MM.1S (cell line): ENCODE measurements around the gene DNMT3A.

Source experiments
- DNase-seq: peaks from one replicate; pipeline ENCODE4 v3.0.0-alpha.2; 2015
- H2AFZ ChIP-seq: fragments of 300-600 bp; sonication (generic); 2 replicates; pipeline ENCODE4 v1.6.0; 2016; ENCODE audit warnings: antibody characterized with exemption, low read length
- H3F3A ChIP-seq: fragments of 300-600 bp; sonication (generic); 2 replicates; pipeline ENCODE4 v1.6.1; 2016; ENCODE audit warnings: mild to moderate bottlenecking, antibody characterized with exemption, low read length, moderate library complexity, mixed read lengths; ENCODE audit not compliant: insufficient read depth
- H3K27ac ChIP-seq: fragments of 300-600 bp; sonication (generic); 2 replicates; pipeline ENCODE4 v1.5.1; 2016; ENCODE audit warnings: mild to moderate bottlenecking, low read length
- H3K27me3 ChIP-seq: fragments of 300-600 bp; sonication (generic); replicated peaks from 2 replicates; pipeline ENCODE4 v1.6.0; 2016; ENCODE audit warnings: low read length; ENCODE audit not compliant: insufficient read depth
- H3K36me3 ChIP-seq: fragments of 300-600 bp; sonication (generic); replicated peaks from 2 replicates; pipeline ENCODE4 v1.6.1; 2016; ENCODE audit warnings: mild to moderate bottlenecking, low read length, mixed read lengths; ENCODE audit not compliant: insufficient read depth
- H3K4me1 ChIP-seq: fragments of 300-600 bp; sonication (generic); 2 replicates; pipeline ENCODE4 v1.6.1; 2016; ENCODE audit warnings: low read length, mixed read lengths
- H3K4me2 ChIP-seq: fragments of 300-600 bp; sonication (generic); 2 replicates; pipeline ENCODE4 v1.6.0; 2016; ENCODE audit warnings: low read depth, low read length
- H3K4me3 ChIP-seq: fragments of 300-600 bp; sonication (generic); 2 replicates; pipeline ENCODE4 v1.5.1; 2016; ENCODE audit warnings: low read length, mixed read lengths
- H3K79me2 ChIP-seq: fragments of 300-600 bp; sonication (generic); 2 replicates; pipeline ENCODE4 v1.6.1; 2016; ENCODE audit warnings: mixed run types, low read length, mixed read lengths
- H3K9ac ChIP-seq: fragments of 300-600 bp; sonication (generic); 2 replicates; pipeline ENCODE4 v1.6.1; 2016; ENCODE audit warnings: low read length, mixed read lengths
- H3K9me2 ChIP-seq: fragments of 300-600 bp; sonication (generic); replicated peaks from 2 replicates; pipeline ENCODE4 v1.6.1; 2016; ENCODE audit warnings: mild to moderate bottlenecking, low read length, mixed read lengths; ENCODE audit not compliant: insufficient read depth
- H3K9me3 ChIP-seq: fragments of 300-600 bp; sonication (generic); replicated peaks from 2 replicates; pipeline ENCODE4 v1.6.1; 2016; ENCODE audit warnings: mild to moderate bottlenecking, low read length, mixed read lengths; ENCODE audit not compliant: insufficient read depth
- H4K20me1 ChIP-seq: fragments of 300-600 bp; sonication (generic); 2 replicates; pipeline ENCODE4 v1.6.1; 2016; ENCODE audit warnings: mild to moderate bottlenecking, low read length, moderate library complexity, mixed read lengths; ENCODE audit not compliant: insufficient read depth
- CTCF ChIP-seq: fragments of 300-600 bp; sonication (generic); IDR thresholded peaks from 2 replicates; pipeline ENCODE4 v1.5.1; 2016; ENCODE audit warnings: antibody characterized with exemption, low read length, mixed read lengths
- EZH2 ChIP-seq: fragments of 300-600 bp; sonication (generic); optimal IDR thresholded peaks from 2 replicates; pipeline ENCODE3; 2017; ENCODE audit warnings: low read depth, mild to moderate bottlenecking, antibody characterized with exemption, low read length, mixed read lengths
- EZH2phosphoT487 ChIP-seq: fragments of 300-600 bp; sonication (generic); IDR thresholded peaks from 2 replicates; pipeline ENCODE4 v1.6.1; 2018; ENCODE audit warnings: antibody characterized with exemption, low read length

Gene DNMT3A

GRCh38 chr2:25303633-25304236, 38.0 kb downstream of the DNMT3A start:
- Histone ChIP-seq H4K20me1 (no peaks in the 10 kb centered on the region), H3K79me2 (no peaks in the 10 kb centered on the region), H3K9ac (no peak overlapping the region), H3K27ac (no peak overlapping the region), H3K4me2 (no peak overlapping the region), H3K27me3 (no peaks in the 10 kb centered on the region), H3F3A (peaks cover 15% of the 10 kb centered on the region), H3K9me3 (no peaks in the 10 kb centered on the region), H3K4me1 (peaks cover 21% of the 10 kb centered on the region), H3K36me3 (no peaks in the 10 kb centered on the region), H2AFZ (no peak overlapping the region), H3K9me2 (no peaks in the 10 kb centered on the region), H3K4me3 (no peak overlapping the region)
- DNase-seq: no peak
- TF ChIP-seq EZH2phosphoT487 (no peak), EZH2 (no peak), CTCF (no peak)

- H3F3A ChIP-seq: peaks cover 15% of the 10 kb centered on the region
- peaks cover 21% of the 10 kb centered on the region for H3K4me1 ChIP-seq
- no peaks in the 10 kb centered on the region for H3K36me3 ChIP-seq
- no peak overlapping the region for H3K4me3 ChIP-seq
- DNase-seq: no peak
- H3K9ac ChIP-seq: no peak overlapping the region
- no peaks in the 10 kb centered on the region for H3K9me3 ChIP-seq
- H3K27me3 ChIP-seq: no peaks in the 10 kb centered on the region
- TF ChIP-seq EZH2phosphoT487: no peak
- no peak for TF ChIP-seq CTCF
- no peak for TF ChIP-seq EZH2
- peak overlapping the region; percentile 76; the same call in 1 of the 2 replicates for H3K4me2 ChIP-seq
- no peaks in the 10 kb centered on the region for H3K9me2 ChIP-seq
- no peak overlapping the region for H3K27ac ChIP-seq
- H3K79me2 ChIP-seq: no peaks in the 10 kb centered on the region
- no peak overlapping the region for H2AFZ ChIP-seq
- H4K20me1 ChIP-seq: no peaks in the 10 kb centered on the region
Measured at GRCh38 chr2:25302758-25303375, 38.9 kb downstream of the DNMT3A start.

- Histone ChIP-seq H3K79me2 (no peaks in the 10 kb centered on the region), H3K9me3 (no peaks in the 10 kb centered on the region), H4K20me1 (no peaks in the 10 kb centered on the region), H3K4me1 (peaks cover 21% of the 10 kb centered on the region), H3K9me2 (no peaks in the 10 kb centered on the region), H3K27ac (peak overlapping the region; percentile 65; the same call in 1 of the 2 replicates), H3K4me2 (peak overlapping the region; percentile 76), H3K4me3 (0 out of 2 replicates have a peak overlapping the region, but pooled peaks have one; percentile 5), H3K36me3 (no peaks in the 10 kb centered on the region), H2AFZ (no peak overlapping the region), H3K9ac (no peak overlapping the region), H3K27me3 (no peaks in the 10 kb centered on the region), H3F3A (peaks cover 15% of the 10 kb centered on the region)
- peak; percentile 91 for DNase-seq
- TF ChIP-seq EZH2 (no peak), EZH2phosphoT487 (no peak), CTCF (no peak)
Measured at GRCh38 chr2:25301453-25302352, 40.0 kb downstream of the DNMT3A start.
